Non-pigmented ciliary epithelial cell (primary cell): ENCODE measurements around the gene FAM114A1.
"Not testable (repeated sequence)": the region's sequence is repeated elsewhere in the genome, so short reads cannot be mapped to it uniquely, and the experiment has no call there.

Experiments
- DNase-seq: peaks from one replicate; pipeline ENCODE4 v3.0.0-alpha.2; 2010; ENCODE audit warnings: low read depth

The FAM114A1 gene

GRCh38 chr4:38967260-38968095 is 99.9 kb downstream of the FAM114A1 start:
- peak; percentile 91 for DNase-seq

GRCh38 chr4:38968668-38969067 is 101.1 kb downstream of the FAM114A1 start:
- DNase-seq, result no peak

- DNase-seq, result no peak
Observed at GRCh38 chr4:38976308-38976707, 108.7 kb downstream of the FAM114A1 start.

- DNase-seq, result no peak
Observed at GRCh38 chr4:38979081-38979480, 111.5 kb downstream of the FAM114A1 start.

GRCh38 chr4:38979511-38980230 is 112.1 kb downstream of the FAM114A1 start:
- no peak for DNase-seq

GRCh38 chr4:38980903-38981676 is 113.5 kb downstream of the FAM114A1 start:
- peak; percentile 53 for DNase-seq

GRCh38 chr4:38982361-38983095 is 114.9 kb downstream of the FAM114A1 start:
- no peak for DNase-seq

GRCh38 chr4:38983291-38983690 is 115.7 kb downstream of the FAM114A1 start:
- no peak for DNase-seq

GRCh38 chr4:38983787-38984598 is 116.4 kb downstream of the FAM114A1 start:
- no peak for DNase-seq

- DNase-seq, result no peak
Observed at GRCh38 chr4:38985410-38986100, 117.9 kb downstream of the FAM114A1 start.

- DNase-seq, result no peak
Observed at GRCh38 chr4:38987491-38987890, 119.9 kb downstream of the FAM114A1 start.

- DNase-seq, result not testable (repeated sequence)
Observed at GRCh38 chr4:38988353-38988752, 120.7 kb downstream of the FAM114A1 start.

- no peak for DNase-seq
Observed at GRCh38 chr4:38989487-38989886, 121.9 kb downstream of the FAM114A1 start.

- DNase-seq, result no peak
Observed at GRCh38 chr4:38990241-38990640, 122.6 kb downstream of the FAM114A1 start.

- no peak for DNase-seq
Observed at GRCh38 chr4:38993683-38994082, 126.1 kb downstream of the FAM114A1 start.

GRCh38 chr4:38994135-38994534 is 126.5 kb downstream of the FAM114A1 start:
- no peak for DNase-seq
